WTC11 (cell line): Measurements from ENCODE around the gene KNSTRN. TPM values are rescaled to one million over a fixed set of nuclear protein-coding genes. Genes with fewer than 3 reads are reported as not detected.

ENCODE experiments used
- ATAC-seq: fragments of 200-7000 bp; cut with Tn5 transposase; 2 replicates; pipeline ENCODE4 v1.10.0; 2021; ENCODE audit warnings: mild to moderate bottlenecking, moderate library complexity
- CTCF ChIA-PET: fragments of 300-600 bp; sonication (Branson Sonifier 250); formaldehyde crosslinking; loops from one replicate; lab custom pipeline; 2021; ENCODE audit warnings: antibody characterized with exemption; lab: Charles Lee
- POLR2A ChIA-PET: fragments of 350-600 bp; sonication (Branson Sonifier 250); formaldehyde crosslinking; loops from one replicate; lab custom pipeline; 2021; ENCODE audit warnings: antibody characterized with exemption; lab: Charles Lee
- DNase-seq: peaks from one replicate; pipeline ENCODE4 v3.0.0; 2021; ENCODE audit warnings: low spot score
- H3K27ac Mint-ChIP-seq: 2 replicates; pipeline ENCODE4 v1.8.0; 2021; ENCODE audit warnings: mixed read lengths
- H3K27me3 Mint-ChIP-seq: 2 replicates; pipeline ENCODE4 v1.8.0; 2021; ENCODE audit warnings: low read depth, mild to moderate bottlenecking, moderate library complexity, mixed read lengths
- H3K36me3 Mint-ChIP-seq: 2 replicates; pipeline ENCODE4 v1.8.0; 2021; ENCODE audit warnings: mixed read lengths
- H3K4me1 Mint-ChIP-seq: 2 replicates; pipeline ENCODE4 v1.8.0; 2022; ENCODE audit warnings: mixed read lengths
- H3K4me3 Mint-ChIP-seq: 2 replicates; pipeline ENCODE4 v1.8.0; 2021; ENCODE audit warnings: mild to moderate bottlenecking, moderate library complexity, mixed read lengths
- H3K9me3 Mint-ChIP-seq: 2 replicates; pipeline ENCODE4 v1.8.0; 2021; ENCODE audit warnings: mixed read lengths
- ESRRA ChIP-seq: sonication (generic); formaldehyde crosslinking; IDR thresholded peaks from 2 replicates; pipeline ENCODE4 v1.8.1; 2022; ENCODE audit warnings: mild to moderate bottlenecking, missing genetic modification reagents, borderline replicate concordance
- ETV6 ChIP-seq: sonication (generic); formaldehyde crosslinking; IDR thresholded peaks from 2 replicates; pipeline ENCODE4 v1.8.1; 2022; ENCODE audit warnings: mild to moderate bottlenecking, missing genetic modification reagents
- FOXK1 ChIP-seq: sonication (generic); formaldehyde crosslinking; IDR thresholded peaks from 2 replicates; pipeline ENCODE4 v1.8.0; 2022; ENCODE audit warnings: mild to moderate bottlenecking, moderate library complexity, missing genetic modification reagents
- JAZF1 ChIP-seq: fragments of 250-450 bp; sonication (Bioruptor Pico); IDR thresholded peaks from 2 replicates; pipeline ENCODE4 v1.9.0; 2021; ENCODE audit warnings: moderate library complexity, mild to moderate bottlenecking, inconsistent platforms
- MYBL2 ChIP-seq: sonication (generic); formaldehyde crosslinking; IDR thresholded peaks from 2 replicates; pipeline ENCODE4 v1.8.1; 2023; ENCODE audit warnings: mild to moderate bottlenecking, moderate library complexity, missing genetic modification reagents
- NR1H2 ChIP-seq: sonication (generic); formaldehyde crosslinking; IDR thresholded peaks from 2 replicates; pipeline ENCODE4 v1.9.0; 2021; ENCODE audit warnings: mild to moderate bottlenecking, moderate library complexity, missing genetic modification reagents
- PRRX2 ChIP-seq: fragments of 250-450 bp; sonication (Bioruptor Pico); IDR thresholded peaks from 2 replicates; pipeline ENCODE4 v1.8.0; 2021; ENCODE audit warnings: mild to moderate bottlenecking
- SOX15 ChIP-seq: fragments of 250-450 bp; sonication (Bioruptor Pico); IDR thresholded peaks from 2 replicates; pipeline ENCODE4 v1.9.0; 2021; ENCODE audit warnings: mild to moderate bottlenecking
- TEAD1 ChIP-seq: sonication (generic); formaldehyde crosslinking; IDR thresholded peaks from 2 replicates; pipeline ENCODE4 v1.8.0; 2022; ENCODE audit warnings: mild to moderate bottlenecking, missing genetic modification reagents
- ZNF219 ChIP-seq: sonication (generic); formaldehyde crosslinking; IDR thresholded peaks from 2 replicates; pipeline ENCODE4 v1.8.0; 2023; ENCODE audit warnings: missing genetic modification reagents, mild to moderate bottlenecking, borderline replicate concordance
- ZNF396 ChIP-seq: fragments of 250-450 bp; sonication (Bioruptor Pico); IDR thresholded peaks from 2 replicates; pipeline ENCODE4 v1.8.0; 2021; ENCODE audit warnings: mild to moderate bottlenecking, moderate library complexity, borderline replicate concordance
- ZNF671 ChIP-seq: fragments of 250-450 bp; sonication (Bioruptor Pico); IDR thresholded peaks from 2 replicates; pipeline ENCODE4 v1.8.0; 2021; ENCODE audit warnings: mild to moderate bottlenecking
- total RNA-seq: library from RNA; stranded (reverse); gene quantifications from 3 replicates; pipeline ENCODE4 v1.2.3, GENCODE V29; 2021
- TF ChIP-seq, protein P1 (sequence below): sonication (generic); formaldehyde crosslinking; IDR thresholded peaks from 2 replicates; pipeline ENCODE4 v1.8.0; 2022; ENCODE audit warnings: mild to moderate bottlenecking, missing genetic modification reagents
- TF ChIP-seq, protein P2 (sequence below): sonication (generic); formaldehyde crosslinking; IDR thresholded peaks from 2 replicates; pipeline ENCODE4 v1.8.0; 2022; ENCODE audit warnings: mild to moderate bottlenecking, missing genetic modification reagents
- TF ChIP-seq, protein P3 (sequence below): fragments of 250-450 bp; sonication (Bioruptor Pico); IDR thresholded peaks from 2 replicates; pipeline ENCODE4 v1.9.0; 2021; ENCODE audit warnings: mild to moderate bottlenecking
- TF ChIP-seq, protein P4 (sequence below): sonication (generic); formaldehyde crosslinking; IDR thresholded peaks from 2 replicates; pipeline ENCODE4 v1.8.1; 2023; ENCODE audit warnings: mild to moderate bottlenecking, missing genetic modification reagents, moderate library complexity
- TF ChIP-seq, protein P5 (sequence below): sonication (generic); formaldehyde crosslinking; IDR thresholded peaks from 2 replicates; pipeline ENCODE4 v1.8.0; 2022; ENCODE audit warnings: mild to moderate bottlenecking, missing genetic modification reagents
- TF ChIP-seq, protein P6 (sequence below): sonication (generic); formaldehyde crosslinking; IDR thresholded peaks from 2 replicates; pipeline ENCODE4 v1.8.1; 2022; ENCODE audit warnings: mild to moderate bottlenecking, missing genetic modification reagents, moderate library complexity, borderline replicate concordance
- TF ChIP-seq, protein P7 (sequence below): fragments of 250-450 bp; sonication (Bioruptor Pico); conservative IDR thresholded peaks from 2 replicates; pipeline ENCODE4 v1.9.0; 2021; ENCODE audit warnings: mild to moderate bottlenecking
- TF ChIP-seq, protein P8 (sequence below): sonication (generic); formaldehyde crosslinking; conservative IDR thresholded peaks from 2 replicates; pipeline ENCODE4 v1.8.1; 2023; ENCODE audit warnings: mild to moderate bottlenecking, low read depth, missing genetic modification reagents, moderate library complexity
- TF ChIP-seq, protein P9 (sequence below): sonication (generic); formaldehyde crosslinking; IDR thresholded peaks from 2 replicates; pipeline ENCODE4 v1.8.1; 2022; ENCODE audit warnings: missing genetic modification reagents, borderline replicate concordance

The KNSTRN gene
- total RNA-seq, 1 experiment from 2014 or later = 73.4 TPM

DNA sequence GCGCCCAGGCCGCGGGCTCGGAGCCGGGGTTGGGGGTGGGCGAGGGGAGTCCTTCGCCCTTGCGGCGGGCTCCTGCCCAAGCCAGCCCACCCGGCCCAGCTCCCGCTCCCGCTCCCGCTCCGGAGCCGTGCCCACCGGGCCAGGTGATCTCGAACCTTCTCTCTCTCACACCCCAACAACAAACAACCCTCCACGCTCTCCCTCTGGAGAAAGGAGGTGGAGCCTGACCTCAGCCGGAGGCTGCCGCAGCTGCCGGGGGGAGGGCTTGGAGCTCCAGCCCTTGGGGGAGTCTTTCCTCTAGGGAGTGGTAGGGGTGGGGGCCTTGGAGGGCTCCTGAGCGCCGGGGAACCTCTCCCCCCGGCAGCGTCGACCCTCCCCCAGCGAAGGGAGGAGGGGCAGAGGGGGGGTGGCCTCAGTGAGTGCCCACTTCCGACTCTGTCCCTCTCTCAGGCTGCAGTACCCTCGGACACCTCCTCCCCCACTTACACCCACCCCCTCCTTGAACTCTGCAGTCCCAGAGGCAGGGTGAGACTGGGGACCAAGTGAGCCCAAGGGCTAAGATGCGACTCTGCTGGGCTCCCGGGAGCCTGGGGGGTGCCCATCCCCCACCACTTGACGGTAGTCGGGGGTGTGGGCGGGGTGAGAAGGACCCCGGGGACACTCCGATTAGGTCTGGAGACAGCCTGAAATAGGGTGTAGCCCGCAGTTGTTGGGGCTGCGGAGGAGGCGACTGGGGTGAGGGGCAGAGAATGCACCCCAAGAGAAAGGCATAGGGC is 53.8 kb downstream of the KNSTRN start:
- H3K27me3 Mint-ChIP-seq = peaks cover 39% of the 10 kb centered on the region
- H3K36me3 Mint-ChIP-seq = no peaks in the 10 kb centered on the region
- peak overlapping the region; percentile 90 for H3K4me3 Mint-ChIP-seq
- H3K27ac Mint-ChIP-seq = no peak overlapping the region
- ChIA-PET POLR2A (interaction anchor here (1.5 kb wide), 1 partner anchor 30 kb away, joined by 7 read pairs; the partner anchor contains the start of gene IVD), CTCF (interaction anchor here (0.5 to 2.4 kb wide), 13 partner anchors 15 to 328 kb away, joined by 3 to 10 read pairs (median 4); partner anchors contain the start of genes IVD and RPUSD2)
- peak; percentile 47 for DNase-seq
- no peaks in the 10 kb centered on the region for H3K9me3 Mint-ChIP-seq
- H3K4me1 Mint-ChIP-seq = peaks cover 36% of the 10 kb centered on the region
- ATAC-seq = peak; percentile 1
- TF ChIP-seq, protein P1, sequence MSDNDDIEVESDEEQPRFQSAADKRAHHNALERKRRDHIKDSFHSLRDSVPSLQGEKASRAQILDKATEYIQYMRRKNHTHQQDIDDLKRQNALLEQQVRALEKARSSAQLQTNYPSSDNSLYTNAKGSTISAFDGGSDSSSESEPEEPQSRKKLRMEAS (CRISPR knock-in tag) = no peak; the same call in 1 of the 2 replicates
- no peak for TF ChIP-seq SOX15
- TF ChIP-seq, protein P2, sequence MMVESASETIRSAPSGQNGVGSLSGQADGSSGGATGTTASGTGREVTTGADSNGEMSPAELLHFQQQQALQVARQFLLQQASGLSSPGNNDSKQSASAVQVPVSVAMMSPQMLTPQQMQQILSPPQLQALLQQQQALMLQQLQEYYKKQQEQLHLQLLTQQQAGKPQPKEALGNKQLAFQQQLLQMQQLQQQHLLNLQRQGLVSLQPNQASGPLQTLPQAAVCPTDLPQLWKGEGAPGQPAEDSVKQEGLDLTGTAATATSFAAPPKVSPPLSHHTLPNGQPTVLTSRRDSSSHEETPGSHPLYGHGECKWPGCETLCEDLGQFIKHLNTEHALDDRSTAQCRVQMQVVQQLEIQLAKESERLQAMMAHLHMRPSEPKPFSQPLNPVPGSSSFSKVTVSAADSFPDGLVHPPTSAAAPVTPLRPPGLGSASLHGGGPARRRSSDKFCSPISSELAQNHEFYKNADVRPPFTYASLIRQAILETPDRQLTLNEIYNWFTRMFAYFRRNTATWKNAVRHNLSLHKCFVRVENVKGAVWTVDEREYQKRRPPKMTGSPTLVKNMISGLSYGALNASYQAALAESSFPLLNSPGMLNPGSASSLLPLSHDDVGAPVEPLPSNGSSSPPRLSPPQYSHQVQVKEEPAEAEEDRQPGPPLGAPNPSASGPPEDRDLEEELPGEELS (CRISPR knock-in tag) = peak; percentile 19; the same call in 1 of the 2 replicates
- TF ChIP-seq, protein P3, sequence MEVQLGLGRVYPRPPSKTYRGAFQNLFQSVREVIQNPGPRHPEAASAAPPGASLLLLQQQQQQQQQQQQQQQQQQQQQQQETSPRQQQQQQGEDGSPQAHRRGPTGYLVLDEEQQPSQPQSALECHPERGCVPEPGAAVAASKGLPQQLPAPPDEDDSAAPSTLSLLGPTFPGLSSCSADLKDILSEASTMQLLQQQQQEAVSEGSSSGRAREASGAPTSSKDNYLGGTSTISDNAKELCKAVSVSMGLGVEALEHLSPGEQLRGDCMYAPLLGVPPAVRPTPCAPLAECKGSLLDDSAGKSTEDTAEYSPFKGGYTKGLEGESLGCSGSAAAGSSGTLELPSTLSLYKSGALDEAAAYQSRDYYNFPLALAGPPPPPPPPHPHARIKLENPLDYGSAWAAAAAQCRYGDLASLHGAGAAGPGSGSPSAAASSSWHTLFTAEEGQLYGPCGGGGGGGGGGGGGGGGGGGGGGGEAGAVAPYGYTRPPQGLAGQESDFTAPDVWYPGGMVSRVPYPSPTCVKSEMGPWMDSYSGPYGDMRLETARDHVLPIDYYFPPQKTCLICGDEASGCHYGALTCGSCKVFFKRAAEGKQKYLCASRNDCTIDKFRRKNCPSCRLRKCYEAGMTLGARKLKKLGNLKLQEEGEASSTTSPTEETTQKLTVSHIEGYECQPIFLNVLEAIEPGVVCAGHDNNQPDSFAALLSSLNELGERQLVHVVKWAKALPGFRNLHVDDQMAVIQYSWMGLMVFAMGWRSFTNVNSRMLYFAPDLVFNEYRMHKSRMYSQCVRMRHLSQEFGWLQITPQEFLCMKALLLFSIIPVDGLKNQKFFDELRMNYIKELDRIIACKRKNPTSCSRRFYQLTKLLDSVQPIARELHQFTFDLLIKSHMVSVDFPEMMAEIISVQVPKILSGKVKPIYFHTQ = no peak
- no peak for TF ChIP-seq NR1H2 (CRISPR knock-in tag)
- TF ChIP-seq ESRRA (CRISPR knock-in tag) = no peak
- TF ChIP-seq ZNF671 (CRISPR knock-in tag) = no peak
- TF ChIP-seq FOXK1 (CRISPR knock-in tag) = no peak
- TF ChIP-seq ZNF396 (CRISPR knock-in tag) = no peak
- TF ChIP-seq MYBL2 = peak; percentile 64; the same call in 1 of the 2 replicates
- TF ChIP-seq, protein P4, sequence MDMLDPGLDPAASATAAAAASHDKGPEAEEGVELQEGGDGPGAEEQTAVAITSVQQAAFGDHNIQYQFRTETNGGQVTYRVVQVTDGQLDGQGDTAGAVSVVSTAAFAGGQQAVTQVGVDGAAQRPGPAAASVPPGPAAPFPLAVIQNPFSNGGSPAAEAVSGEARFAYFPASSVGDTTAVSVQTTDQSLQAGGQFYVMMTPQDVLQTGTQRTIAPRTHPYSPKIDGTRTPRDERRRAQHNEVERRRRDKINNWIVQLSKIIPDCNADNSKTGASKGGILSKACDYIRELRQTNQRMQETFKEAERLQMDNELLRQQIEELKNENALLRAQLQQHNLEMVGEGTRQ = no peak
- TF ChIP-seq, protein P5, sequence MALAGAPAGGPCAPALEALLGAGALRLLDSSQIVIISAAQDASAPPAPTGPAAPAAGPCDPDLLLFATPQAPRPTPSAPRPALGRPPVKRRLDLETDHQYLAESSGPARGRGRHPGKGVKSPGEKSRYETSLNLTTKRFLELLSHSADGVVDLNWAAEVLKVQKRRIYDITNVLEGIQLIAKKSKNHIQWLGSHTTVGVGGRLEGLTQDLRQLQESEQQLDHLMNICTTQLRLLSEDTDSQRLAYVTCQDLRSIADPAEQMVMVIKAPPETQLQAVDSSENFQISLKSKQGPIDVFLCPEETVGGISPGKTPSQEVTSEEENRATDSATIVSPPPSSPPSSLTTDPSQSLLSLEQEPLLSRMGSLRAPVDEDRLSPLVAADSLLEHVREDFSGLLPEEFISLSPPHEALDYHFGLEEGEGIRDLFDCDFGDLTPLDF (CRISPR knock-in tag) = no peak
- TF ChIP-seq, protein P6, sequence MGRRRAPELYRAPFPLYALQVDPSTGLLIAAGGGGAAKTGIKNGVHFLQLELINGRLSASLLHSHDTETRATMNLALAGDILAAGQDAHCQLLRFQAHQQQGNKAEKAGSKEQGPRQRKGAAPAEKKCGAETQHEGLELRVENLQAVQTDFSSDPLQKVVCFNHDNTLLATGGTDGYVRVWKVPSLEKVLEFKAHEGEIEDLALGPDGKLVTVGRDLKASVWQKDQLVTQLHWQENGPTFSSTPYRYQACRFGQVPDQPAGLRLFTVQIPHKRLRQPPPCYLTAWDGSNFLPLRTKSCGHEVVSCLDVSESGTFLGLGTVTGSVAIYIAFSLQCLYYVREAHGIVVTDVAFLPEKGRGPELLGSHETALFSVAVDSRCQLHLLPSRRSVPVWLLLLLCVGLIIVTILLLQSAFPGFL (CRISPR knock-in tag) = no peak
- TF ChIP-seq, protein P7, sequence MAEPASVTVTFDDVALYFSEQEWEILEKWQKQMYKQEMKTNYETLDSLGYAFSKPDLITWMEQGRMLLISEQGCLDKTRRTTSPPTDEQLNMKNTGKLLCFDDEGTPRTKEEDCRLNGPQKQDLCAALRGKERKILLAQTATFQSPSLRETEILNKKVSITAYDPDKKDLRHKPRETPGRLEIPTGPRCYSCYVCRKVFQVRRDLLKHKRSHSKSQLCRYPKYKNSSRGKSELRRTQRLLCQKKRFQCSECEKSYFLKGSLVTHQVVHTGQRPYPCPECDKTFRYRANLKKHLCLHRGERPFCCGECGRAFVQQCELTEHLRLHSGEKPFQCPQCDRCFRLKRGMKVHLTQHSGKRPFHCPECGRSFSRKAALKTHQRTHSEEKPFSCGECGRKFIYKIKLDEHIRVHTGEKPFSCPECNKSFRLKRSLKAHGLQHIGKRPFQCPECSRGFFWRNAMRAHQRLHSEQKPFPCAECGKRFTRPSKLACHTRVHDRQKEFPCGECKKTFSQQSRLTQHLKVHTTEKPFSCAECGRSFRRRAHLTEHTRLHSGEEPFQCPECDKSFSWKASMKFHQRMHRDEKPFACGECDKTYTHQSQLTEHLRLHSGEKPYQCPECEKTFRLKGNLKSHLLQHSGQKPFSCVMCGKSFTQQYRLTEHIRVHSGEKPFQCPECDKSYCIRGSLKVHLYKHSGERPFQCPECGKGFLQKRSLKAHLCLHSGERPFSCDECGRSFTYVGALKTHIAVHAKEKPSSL = no peak
- TF ChIP-seq, protein P8, sequence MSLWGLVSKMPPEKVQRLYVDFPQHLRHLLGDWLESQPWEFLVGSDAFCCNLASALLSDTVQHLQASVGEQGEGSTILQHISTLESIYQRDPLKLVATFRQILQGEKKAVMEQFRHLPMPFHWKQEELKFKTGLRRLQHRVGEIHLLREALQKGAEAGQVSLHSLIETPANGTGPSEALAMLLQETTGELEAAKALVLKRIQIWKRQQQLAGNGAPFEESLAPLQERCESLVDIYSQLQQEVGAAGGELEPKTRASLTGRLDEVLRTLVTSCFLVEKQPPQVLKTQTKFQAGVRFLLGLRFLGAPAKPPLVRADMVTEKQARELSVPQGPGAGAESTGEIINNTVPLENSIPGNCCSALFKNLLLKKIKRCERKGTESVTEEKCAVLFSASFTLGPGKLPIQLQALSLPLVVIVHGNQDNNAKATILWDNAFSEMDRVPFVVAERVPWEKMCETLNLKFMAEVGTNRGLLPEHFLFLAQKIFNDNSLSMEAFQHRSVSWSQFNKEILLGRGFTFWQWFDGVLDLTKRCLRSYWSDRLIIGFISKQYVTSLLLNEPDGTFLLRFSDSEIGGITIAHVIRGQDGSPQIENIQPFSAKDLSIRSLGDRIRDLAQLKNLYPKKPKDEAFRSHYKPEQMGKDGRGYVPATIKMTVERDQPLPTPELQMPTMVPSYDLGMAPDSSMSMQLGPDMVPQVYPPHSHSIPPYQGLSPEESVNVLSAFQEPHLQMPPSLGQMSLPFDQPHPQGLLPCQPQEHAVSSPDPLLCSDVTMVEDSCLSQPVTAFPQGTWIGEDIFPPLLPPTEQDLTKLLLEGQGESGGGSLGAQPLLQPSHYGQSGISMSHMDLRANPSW (CRISPR knock-in tag) = no peak
- no peak for TF ChIP-seq PRRX2 (CRISPR knock-in tag)
- TF ChIP-seq JAZF1 (CRISPR knock-in tag) = no peak
- TF ChIP-seq, protein P9, sequence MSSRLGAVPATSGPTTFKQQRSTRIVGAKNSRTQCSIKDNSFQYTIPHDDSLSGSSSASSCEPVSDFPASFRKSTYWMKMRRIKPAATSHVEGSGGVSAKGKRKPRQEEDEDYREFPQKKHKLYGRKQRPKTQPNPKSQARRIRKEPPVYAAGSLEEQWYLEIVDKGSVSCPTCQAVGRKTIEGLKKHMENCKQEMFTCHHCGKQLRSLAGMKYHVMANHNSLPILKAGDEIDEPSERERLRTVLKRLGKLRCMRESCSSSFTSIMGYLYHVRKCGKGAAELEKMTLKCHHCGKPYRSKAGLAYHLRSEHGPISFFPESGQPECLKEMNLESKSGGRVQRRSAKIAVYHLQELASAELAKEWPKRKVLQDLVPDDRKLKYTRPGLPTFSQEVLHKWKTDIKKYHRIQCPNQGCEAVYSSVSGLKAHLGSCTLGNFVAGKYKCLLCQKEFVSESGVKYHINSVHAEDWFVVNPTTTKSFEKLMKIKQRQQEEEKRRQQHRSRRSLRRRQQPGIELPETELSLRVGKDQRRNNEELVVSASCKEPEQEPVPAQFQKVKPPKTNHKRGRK (CRISPR knock-in tag) = no peak
- TF ChIP-seq ZNF219 = no peak
- TF ChIP-seq ETV6 (CRISPR knock-in tag) = peak; percentile 40; the same call in 1 of the 2 replicates
- no peak for TF ChIP-seq TEAD1 (CRISPR knock-in tag)
